ENCODE results near the gene C22orf39. TPM values are rescaled to one million over a fixed set of nuclear protein-coding genes. Genes with fewer than 3 reads are reported as not detected.

C22orf39 gene
- polyA plus RNA-seq, 3 donors from 2014 or later = 67.8 to 75.5 (median 71.0) TPM

GRCh38 chr22:19467912-19468311 is 20.4 kb upstream of the C22orf39 start:
- no peak for DNase-seq
- H3K9me3 Mint-ChIP-seq = no peaks in the 10 kb centered on the region
- H3K4me1 Mint-ChIP-seq = peaks cover 0 to 1% of the 10 kb centered on the region in 2 donors
- H3K36me3 Mint-ChIP-seq = peaks cover 13 to 51% (median 19%) of the 10 kb centered on the region in 3 donors
- H3K27ac Mint-ChIP-seq = no peak overlapping the region
- H3K27me3 Mint-ChIP-seq (ENCODE audit: low read depth in 3 of 3) = peaks cover 0 to 9% (median 1%) of the 10 kb centered on the region in 3 donors
- no peak overlapping the region for H3K4me3 Mint-ChIP-seq

DNA sequence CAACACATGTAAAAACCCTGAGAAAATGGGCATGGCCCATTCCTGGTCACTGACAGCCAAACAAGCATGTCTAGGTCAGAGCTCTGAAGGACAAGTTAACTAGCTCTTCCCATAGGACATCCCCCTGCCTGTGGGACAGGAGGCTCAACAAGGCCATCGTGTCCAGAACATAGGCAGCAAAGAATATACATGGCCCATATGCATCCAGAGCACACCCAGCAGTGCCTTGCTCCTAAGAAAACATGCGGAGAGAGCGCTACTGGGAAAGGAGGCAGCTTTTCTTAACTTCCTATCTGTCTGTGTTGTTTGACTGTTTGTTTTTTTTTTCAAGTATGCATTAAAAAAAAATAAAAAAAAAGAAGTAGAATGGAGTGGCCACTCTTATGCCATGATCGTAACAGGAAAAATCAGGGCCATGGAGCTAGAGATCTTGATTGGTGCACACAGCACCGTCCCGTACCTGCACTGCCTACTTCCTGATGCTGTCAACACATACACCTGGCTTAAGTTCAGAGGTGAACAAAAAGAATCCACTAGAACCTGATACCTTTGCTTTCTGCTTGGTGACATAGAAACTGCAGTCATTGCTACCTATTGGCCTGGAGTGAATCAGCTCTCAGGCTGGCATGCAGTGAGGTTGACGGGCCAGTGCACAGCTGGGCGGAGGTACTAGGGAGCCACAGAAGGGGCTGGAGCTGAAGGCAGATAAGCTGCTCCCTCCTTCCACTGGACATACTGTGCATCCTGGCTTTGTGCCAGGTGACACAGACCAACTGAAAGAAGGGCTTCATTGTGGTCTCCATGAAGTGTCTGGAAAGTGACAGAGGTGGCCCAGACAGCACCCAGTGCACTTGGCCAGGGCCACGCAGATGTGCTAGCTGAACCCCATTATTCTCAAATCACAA is 19.6 kb upstream of the C22orf39 start:
- no peaks in the 10 kb centered on the region for H3K9me3 Mint-ChIP-seq
- H3K4me1 Mint-ChIP-seq = peaks cover 0 to 1% of the 10 kb centered on the region in 2 donors
- H3K27me3 Mint-ChIP-seq (ENCODE audit: low read depth in 3 of 3) = peaks cover 0 to 9% (median 1%) of the 10 kb centered on the region in 3 donors
- no peak overlapping the region for H3K4me3 Mint-ChIP-seq
- H3K36me3 Mint-ChIP-seq = peaks cover 13 to 54% (median 21%) of the 10 kb centered on the region in 3 donors
- no peak for DNase-seq
- H3K27ac Mint-ChIP-seq = no peak overlapping the region

GRCh38 chr22:19466126-19466716 is 18.7 kb upstream of the C22orf39 start:
- H3K36me3 Mint-ChIP-seq = peaks cover 13 to 55% (median 25%) of the 10 kb centered on the region in 3 donors
- H3K9me3 Mint-ChIP-seq = no peaks in the 10 kb centered on the region
- no peak for DNase-seq
- H3K27me3 Mint-ChIP-seq (ENCODE audit: low read depth in 3 of 3) = peaks cover 0 to 9% (median 0%) of the 10 kb centered on the region in 3 donors
- peak overlapping the region in 1 of 6 donors; percentile 17 for H3K27ac Mint-ChIP-seq
- peaks cover 0 to 1% of the 10 kb centered on the region in 2 donors for H3K4me1 Mint-ChIP-seq
- no peak overlapping the region for H3K4me3 Mint-ChIP-seq

DNA sequence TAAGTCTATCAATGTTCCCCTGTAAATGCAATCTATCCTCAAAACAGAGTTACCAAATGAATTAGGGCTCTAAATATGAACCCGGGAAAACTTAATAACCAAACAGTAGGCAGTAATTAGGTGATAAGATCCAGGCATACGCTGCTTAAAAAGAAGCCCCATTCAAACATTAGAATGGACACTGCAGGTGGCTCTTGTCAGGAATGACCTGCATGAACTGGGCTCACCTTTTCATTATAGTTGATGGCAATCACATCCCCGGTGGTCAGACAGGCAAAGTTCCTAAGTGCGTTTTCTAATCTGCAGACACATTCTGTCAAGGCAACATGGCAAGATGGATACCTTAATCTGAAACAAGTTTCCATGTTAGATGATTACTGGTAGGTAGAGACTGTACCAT is 17.5 kb upstream of the C22orf39 start:
- no peak overlapping the region for H3K4me3 Mint-ChIP-seq
- peaks cover 0 to 1% of the 10 kb centered on the region in 2 donors for H3K4me1 Mint-ChIP-seq
- H3K27ac Mint-ChIP-seq = peak overlapping the region in 1 of 6 donors; percentile 5
- H3K27me3 Mint-ChIP-seq (ENCODE audit: low read depth in 3 of 3) = peaks cover 0 to 8% (median 0%) of the 10 kb centered on the region in 3 donors
- peaks cover 16 to 54% (median 27%) of the 10 kb centered on the region in 3 donors for H3K36me3 Mint-ChIP-seq
- DNase-seq = no peak
- no peaks in the 10 kb centered on the region for H3K9me3 Mint-ChIP-seq

- H3K4me1 Mint-ChIP-seq = peaks cover 0 to 1% of the 10 kb centered on the region in 2 donors
- peaks cover 17 to 53% (median 27%) of the 10 kb centered on the region in 3 donors for H3K36me3 Mint-ChIP-seq
- DNase-seq = no peak
- H3K27ac Mint-ChIP-seq = no peak overlapping the region
- H3K27me3 Mint-ChIP-seq (ENCODE audit: low read depth in 3 of 3) = peaks cover 0 to 6% (median 0%) of the 10 kb centered on the region in 3 donors
- no peak overlapping the region for H3K4me3 Mint-ChIP-seq
- H3K9me3 Mint-ChIP-seq = no peaks in the 10 kb centered on the region
Observed at GRCh38 chr22:19464546-19464945, 17.0 kb upstream of the C22orf39 start.

DNA sequence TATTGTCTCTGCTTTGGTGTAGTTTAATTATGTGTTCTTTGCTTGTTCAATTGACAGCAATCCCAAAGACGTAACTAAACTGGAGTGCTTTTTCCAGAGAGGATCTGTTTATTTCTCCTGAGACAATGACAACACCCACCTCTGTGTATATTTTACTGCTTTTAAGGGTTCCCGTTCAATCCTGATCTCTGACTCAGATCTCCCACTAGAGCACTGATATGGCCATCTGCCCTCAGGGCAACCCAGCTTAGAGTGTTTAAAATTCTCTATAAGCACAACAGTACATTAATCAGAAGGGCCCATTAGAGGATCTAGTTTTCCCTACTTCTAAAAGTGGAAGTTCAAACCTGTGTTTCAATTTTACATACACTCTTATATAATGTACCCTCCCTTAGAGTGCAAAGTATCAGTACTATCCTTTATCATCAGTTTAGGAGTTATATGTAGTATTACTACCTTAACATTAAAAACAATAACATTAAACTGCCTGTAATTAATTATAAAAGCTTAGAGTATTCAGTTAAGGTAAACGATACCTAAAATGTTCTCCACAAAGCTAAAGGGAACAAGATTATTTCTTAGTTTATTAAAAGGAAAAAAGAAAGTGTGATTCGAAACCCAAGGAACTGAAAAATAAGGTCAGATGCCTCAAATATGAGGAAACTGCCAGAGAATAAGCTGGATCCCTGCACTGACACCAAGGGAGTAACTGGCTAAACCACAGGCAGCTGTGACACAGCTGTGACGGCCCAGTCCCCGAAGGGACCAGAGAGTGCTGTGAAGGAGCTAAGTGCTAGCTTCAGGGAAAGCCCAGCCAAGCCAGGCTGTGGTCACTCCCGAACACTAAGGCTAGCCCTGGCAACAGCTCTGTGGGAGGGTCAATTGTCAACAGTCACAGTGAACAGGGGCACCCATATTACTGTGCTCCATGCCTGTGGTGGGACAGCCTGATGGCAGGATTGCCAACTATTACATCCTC is 16.3 kb upstream of the C22orf39 start:
- Mint-ChIP-seq H3K4me1 (peaks cover 0 to 1% of the 10 kb centered on the region in 2 donors), H3K27ac (no peak overlapping the region), H3K9me3 (no peaks in the 10 kb centered on the region), H3K36me3 (peaks cover 13 to 49% (median 22%) of the 10 kb centered on the region in 3 donors), H3K4me3 (no peak overlapping the region), H3K27me3 (ENCODE audit: low read depth in 3 of 3) (peaks cover 0 to 6% (median 0%) of the 10 kb centered on the region in 3 donors)
- DNase-seq = no peak

GRCh38 chr22:19463008-19463407 is 15.5 kb upstream of the C22orf39 start:
- Mint-ChIP-seq H3K36me3 (peaks cover 13 to 44% (median 22%) of the 10 kb centered on the region in 3 donors), H3K9me3 (no peaks in the 10 kb centered on the region), H3K4me3 (no peak overlapping the region), H3K27me3 (ENCODE audit: low read depth in 3 of 3) (peaks cover 0 to 5% (median 2%) of the 10 kb centered on the region in 3 donors), H3K27ac (peak overlapping the region in 1 of 6 donors; percentile 10), H3K4me1 (peaks cover 0 to 1% of the 10 kb centered on the region in 2 donors)
- DNase-seq = no peak

GRCh38 chr22:19461506-19461905 is 14.0 kb upstream of the C22orf39 start:
- peaks cover 18 to 41% (median 23%) of the 10 kb centered on the region in 3 donors for H3K36me3 Mint-ChIP-seq
- H3K4me3 Mint-ChIP-seq = no peak overlapping the region
- peaks cover 0 to 2% (median 2%) of the 10 kb centered on the region in 3 donors for H3K27me3 Mint-ChIP-seq (ENCODE audit: low read depth in 3 of 3)
- no peaks in the 10 kb centered on the region for H3K9me3 Mint-ChIP-seq
- DNase-seq = no peak
- H3K27ac Mint-ChIP-seq = no peak overlapping the region
- H3K4me1 Mint-ChIP-seq = peaks cover 0 to 1% of the 10 kb centered on the region in 2 donors

DNA sequence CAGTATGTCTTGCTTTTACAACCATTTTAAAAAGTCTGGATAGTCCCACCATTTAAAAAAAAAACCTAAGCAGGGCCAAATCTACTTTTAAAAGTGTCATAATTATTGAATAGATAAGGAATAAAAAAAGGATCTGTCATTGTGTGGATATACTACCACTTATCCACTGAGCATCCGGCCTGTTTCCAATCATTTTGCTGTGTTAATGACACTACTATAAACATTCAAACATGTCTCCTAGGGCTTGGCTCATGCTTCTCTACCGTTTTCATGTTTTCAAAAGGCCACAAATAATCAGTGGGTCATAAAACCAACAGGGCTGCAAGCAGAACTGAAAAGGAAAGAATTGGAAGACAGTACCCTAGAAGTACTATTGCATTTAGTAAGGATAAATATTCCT is 12.5 kb upstream of the C22orf39 start:
- DNase-seq = no peak
- no peak overlapping the region for H3K27ac Mint-ChIP-seq
- no peak overlapping the region for H3K4me3 Mint-ChIP-seq
- no peaks in the 10 kb centered on the region for H3K9me3 Mint-ChIP-seq
- H3K36me3 Mint-ChIP-seq = peaks cover 17 to 41% (median 17%) of the 10 kb centered on the region in 3 donors
- H3K4me1 Mint-ChIP-seq = peaks cover 0 to 1% of the 10 kb centered on the region in 2 donors
- peaks cover 0 to 3% (median 2%) of the 10 kb centered on the region in 3 donors for H3K27me3 Mint-ChIP-seq (ENCODE audit: low read depth in 3 of 3)

GRCh38 chr22:19457828-19458428 is 10.4 kb upstream of the C22orf39 start:
- no peak for DNase-seq
- H3K4me3 Mint-ChIP-seq = no peak overlapping the region
- peaks cover 13 to 42% (median 21%) of the 10 kb centered on the region in 3 donors for H3K36me3 Mint-ChIP-seq
- H3K27me3 Mint-ChIP-seq (ENCODE audit: low read depth in 3 of 3) = peaks cover 0 to 3% (median 0%) of the 10 kb centered on the region in 3 donors
- H3K9me3 Mint-ChIP-seq = no peaks in the 10 kb centered on the region
- H3K4me1 Mint-ChIP-seq = no peaks in the 10 kb centered on the region
- H3K27ac Mint-ChIP-seq = no peak overlapping the region

GRCh38 chr22:19456541-19456940 is 9.0 kb upstream of the C22orf39 start:
- H3K4me1 Mint-ChIP-seq = no peaks in the 10 kb centered on the region
- H3K4me3 Mint-ChIP-seq = no peak overlapping the region
- H3K36me3 Mint-ChIP-seq = peaks cover 17 to 41% (median 22%) of the 10 kb centered on the region in 3 donors
- no peak for DNase-seq
- H3K27me3 Mint-ChIP-seq (ENCODE audit: low read depth in 3 of 3) = peaks cover 0 to 3% (median 0%) of the 10 kb centered on the region in 3 donors
- H3K27ac Mint-ChIP-seq = peak overlapping the region in 2 of 6 donors; percentile 46 to 48
- no peaks in the 10 kb centered on the region for H3K9me3 Mint-ChIP-seq

DNA sequence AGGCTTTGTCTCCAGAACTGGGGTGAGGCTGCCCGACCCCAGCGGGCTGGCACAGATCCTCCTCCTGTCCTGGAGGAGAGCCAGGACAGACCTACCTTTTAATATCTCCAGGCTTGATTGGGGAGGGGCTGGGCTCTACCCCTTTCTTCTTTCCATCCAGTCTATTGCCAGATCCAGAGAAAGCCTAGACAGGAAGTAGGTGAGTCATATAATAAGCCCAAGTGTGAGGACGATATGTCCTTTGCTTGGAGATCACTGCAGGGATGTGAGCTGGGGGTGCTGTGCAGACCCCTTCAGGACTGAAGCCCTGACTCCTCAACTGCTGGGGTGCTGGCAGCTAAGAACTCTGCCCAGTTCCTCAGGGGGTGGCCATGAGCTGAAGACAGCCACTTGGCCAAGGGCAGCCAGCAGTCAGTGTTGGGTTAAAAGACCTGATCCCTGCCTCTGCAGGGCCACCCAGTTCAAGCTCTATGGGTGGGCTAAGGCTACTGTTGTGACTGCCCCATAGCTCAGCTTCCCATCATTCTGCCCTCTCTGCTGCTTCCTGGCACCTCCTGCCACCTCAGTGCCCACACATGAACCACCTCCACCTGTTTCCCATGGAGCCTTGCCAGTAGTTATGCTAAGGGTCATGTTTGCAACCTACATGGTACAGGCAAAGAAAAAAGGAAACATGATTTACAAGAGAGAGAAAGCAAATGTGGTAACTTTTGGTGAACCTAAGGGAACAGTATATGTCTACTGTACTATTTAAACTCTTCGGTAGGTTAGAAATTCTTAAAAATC is 8.3 kb upstream of the C22orf39 start:
- Mint-ChIP-seq H3K36me3 (peaks cover 17 to 39% (median 17%) of the 10 kb centered on the region in 3 donors), H3K4me3 (no peak overlapping the region), H3K9me3 (no peaks in the 10 kb centered on the region), H3K27me3 (ENCODE audit: low read depth in 3 of 3) (peaks cover 0 to 5% (median 0%) of the 10 kb centered on the region in 3 donors), H3K4me1 (no peaks in the 10 kb centered on the region), H3K27ac (peak overlapping the region in 1 of 6 donors; percentile 48)
- DNase-seq = no peak
